Psoas muscle (tissue), 8 donors: ENCODE data around the gene DNM3. TPM values are rescaled to one million over a fixed set of nuclear protein-coding genes. Genes with fewer than 3 reads are reported as not detected.

Experiments
- ATAC-seq, 4 donors: fragments of 200-7000 bp; cut with Tn5 transposase; one replicate each; pipeline ENCODE4 v1.9.1; 2020; ENCODE audit warnings: moderate library complexity in 3 of 4, mild to moderate bottlenecking in 2 of 4
- DNase-seq, 2 donors: peaks; one replicate each; pipeline ENCODE4 v3.0.0-alpha.2; 2020
- H3K27ac ChIP-seq: fragments of 200-600 bp; one replicate; pipeline ENCODE4 v1.8.0; 2022
- H3K27me3 ChIP-seq, 3 donors: fragments of 200-600 bp in 1 of 3; one replicate each; pipeline versions ENCODE4 v1.6.1 to v1.8.0; 2013 to 2022; ENCODE audit warnings: low read length in 2 of 3, mild to moderate bottlenecking in 2 of 3, moderate library complexity in 1 of 3; ENCODE audit not compliant: insufficient read depth in 3 of 3
- H3K36me3 ChIP-seq, 2 donors: fragments of 200-600 bp in 1 of 2; one replicate each; pipeline versions ENCODE4 v1.6.1 to v1.8.0; 2013 to 2022; ENCODE audit warnings: low read depth in 1 of 2, mild to moderate bottlenecking in 1 of 2, moderate library complexity in 1 of 2; ENCODE audit not compliant: insufficient read depth in 1 of 2
- H3K4me1 ChIP-seq: fragments of 200-600 bp; one replicate; pipeline ENCODE4 v1.8.0; 2022
- H3K4me3 ChIP-seq: fragments of 200-600 bp; one replicate; pipeline ENCODE4 v1.8.0; 2022; ENCODE audit warnings: mild to moderate bottlenecking
- H3K9me3 ChIP-seq: fragments of 200-600 bp; one replicate; pipeline ENCODE4 v1.8.0; 2022
- CTCF ChIP-seq: fragments of 200-600 bp; IDR thresholded peaks from one replicate; pipeline ENCODE4 v1.8.0; 2022; ENCODE audit warnings: antibody characterized with exemption
- WGBS, 3 donors: extraction: QIAGEN DNeasy Blood & Tissue Kit; methylation state at CpG; one replicate each; pipeline versions ENCODE4 v1.1.6 to v1.1.7; 2013; 5-methylcytosine and 5-hydroxymethylcytosine counted together
- intact Hi-C, 2 donors: fragments of 100-400 bp; cut with DNase I; formaldehyde crosslinking; loops; one replicate each; pipeline versions ENCODE4 v1.11.0 to v1.14.2; 2022
- polyA plus RNA-seq, 3 donors: library from polyadenylated mRNA; stranded (reverse); fragments of 200-250 nt; gene quantifications; one replicate each; pipeline ENCODE4 v1.2.3, GENCODE V29; 2013
- total RNA-seq, 4 donors: library from RNA; stranded (reverse); fragmentation: NEBNext Ultra II Directional in 2 of 4; extraction: Animal tissue kit (Norgen Biotek cat#: 25700) in 2 of 4; gene quantifications; one replicate each; pipeline versions ENCODE4 v1.2.1 to v1.2.4, GENCODE V29; 2021 to 2023
- donor health status: healthy with polysubstance abuse.
- donor health status: DM: no; HTN: no; CAD: no; lungs with moderate emphysema.
- donor health status: Bipolar disorder and iron deficiency.
- donor health status: healthy.
- donor health status: DM: yes; HTN: yes; CAD: no.
- donor health status: DM: no; HTN: no; CAD: no.
- donor health status: DM: no; HTN: no; CAD: no.
- donor health status: DM: yes; HTN: yes; CAD: no.

DNM3 gene
- total and polyA plus RNA-seq, 7 donors: 0.31 to 1.0 (median 0.77) TPM

GRCh38 chr1:172408958-172409357 is 567.7 kb downstream of the DNM3 start:
- Histone ChIP-seq H3K27me3 (no peaks in the 10 kb centered on the region), H3K27ac (no peak overlapping the region), H3K36me3 (no peaks in the 10 kb centered on the region), H3K9me3 (no peaks in the 10 kb centered on the region), H3K4me3 (no peak overlapping the region), H3K4me1 (no peaks in the 10 kb centered on the region)
- ATAC-seq: no peak
- no peak for TF ChIP-seq CTCF
- intact Hi-C loops: no loop called here
- 56 to 82% (median 59%) methylated on average over 1 of the region's 1 CpG for WGBS, 3 donors
- no peak for DNase-seq

- no peaks in the 10 kb centered on the region for H3K27me3 ChIP-seq
- intact Hi-C loops: no loop called here
- H3K36me3 ChIP-seq: no peaks in the 10 kb centered on the region
- H3K9me3 ChIP-seq: no peaks in the 10 kb centered on the region
- DNase-seq (no peak), ATAC-seq (no peak)
- no peak for TF ChIP-seq CTCF
- no peak overlapping the region for H3K27ac ChIP-seq
- no peak overlapping the region for H3K4me3 ChIP-seq
- H3K4me1 ChIP-seq: no peaks in the 10 kb centered on the region
- WGBS, 3 donors: 56 to 71% (median 60%) methylated on average over 1 of the region's 1 CpG
Observed at GRCh38 chr1:172410027-172410426, 568.7 kb downstream of the DNM3 start.

- Histone ChIP-seq H3K4me3 (no peak overlapping the region), H3K27ac (no peak overlapping the region), H3K4me1 (no peaks in the 10 kb centered on the region), H3K27me3 (no peaks in the 10 kb centered on the region), H3K36me3 (no peaks in the 10 kb centered on the region), H3K9me3 (no peaks in the 10 kb centered on the region)
- DNase-seq (no peak), ATAC-seq (no peak)
- no peak for TF ChIP-seq CTCF
- WGBS, 3 donors: 94 to 97% (median 96%) methylated on average over 2 of the region's 2 CpGs
- intact Hi-C loops: no loop called here
Observed at GRCh38 chr1:172411791-172412338, 570.6 kb downstream of the DNM3 start.

GRCh38 chr1:172414331-172414730 is 573.0 kb downstream of the DNM3 start:
- Histone ChIP-seq H3K27ac (no peak overlapping the region), H3K9me3 (no peaks in the 10 kb centered on the region), H3K27me3 (no peaks in the 10 kb centered on the region), H3K4me1 (no peaks in the 10 kb centered on the region), H3K4me3 (no peak overlapping the region), H3K36me3 (no peaks in the 10 kb centered on the region)
- intact Hi-C loops: no loop called here
- no peak for ATAC-seq
- TF ChIP-seq CTCF: no peak
- no peak for DNase-seq

GRCh38 chr1:172416496-172417035 is 575.3 kb downstream of the DNM3 start:
- intact Hi-C loops: no loop called here
- no peak for TF ChIP-seq CTCF
- H3K36me3 ChIP-seq: no peaks in the 10 kb centered on the region
- H3K4me1 ChIP-seq: no peaks in the 10 kb centered on the region
- H3K27ac ChIP-seq: no peak overlapping the region
- H3K27me3 ChIP-seq: no peaks in the 10 kb centered on the region
- ATAC-seq: no peak
- no peak for DNase-seq
- WGBS, 3 donors: 65 to 74% (median 65%) methylated on average over 4 of the region's 4 CpGs
- no peak overlapping the region for H3K4me3 ChIP-seq
- no peaks in the 10 kb centered on the region for H3K9me3 ChIP-seq
